K562 (cell line): Measurements from ENCODE around the gene PANX1. TPM values are rescaled to one million over a fixed set of nuclear protein-coding genes. Genes with fewer than 3 reads are reported as not detected.

Experiments used
- ATAC-seq: fragments of 200-7000 bp; cut with Tn5 transposase; 3 replicates; pipeline ENCODE4 v1.9.1; 2020; ENCODE audit warnings: moderate library complexity
- BruUV-seq: library from RNA; stranded (reverse); fragments of 400-500 nt; replicated peaks from 2 replicates; lab custom pipeline; 2021; lab: Mats Ljungman, UMichigan
- CTCF ChIA-PET: fragments of 300-600 bp; formaldehyde crosslinking; extraction: SDS; loops from one replicate; lab custom pipeline; 2021; ENCODE audit warnings: low intra/inter-chr PET ratio; lab: Yijun Ruan, JAX
- POLR2A ChIA-PET: fragments of 300-600, 350-650 bp; sonication (Branson Sonifier 250); formaldehyde crosslinking; extraction: SDS; loops from one replicate; lab custom pipeline; 2021; ENCODE audit warnings: antibody characterized with exemption, inconsistent platforms; lab: Yijun Ruan, JAX
- DNase-seq, 4 experiments: peaks; one replicate each; pipeline versions ENCODE4 v3.0.0 to v3.0.0-alpha.2; 2011 to 2018; ENCODE audit warnings: low spot score in 3 of 4, mixed read lengths in 3 of 4; ENCODE audit errors: extremely low read depth in 1 of 4
- FAIRE-seq: peaks from 2 replicates; lab custom pipeline; 2011; peaks lifted over from hg19 to GRCh38; lab: Jason Lieb, UNC
- H2AFZ ChIP-seq: 2 replicates; pipeline ENCODE4 v1.6.0; 2011; ENCODE audit warnings: low read depth, low read length, control low read depth, inconsistent platforms
- H3K27ac ChIP-seq: fragments of 200-600 bp; 3 replicates; pipeline ENCODE4 v1.8.0; 2011; ENCODE audit warnings: low read depth, mild to moderate bottlenecking, control low read depth, inconsistent platforms, low read length, moderate library complexity, mixed read lengths; ENCODE audit errors: extremely low read depth
- H3K27me3 ChIP-seq, 2 experiments: fragments of 300-600 bp in 1 of 2; 2 replicates in 1 of 2; 3 replicates in 1 of 2; pipeline versions ENCODE4 v1.6.0 to v1.8.0; 2011; ENCODE audit warnings: inconsistent platforms in 2 of 2, low read length in 2 of 2, mild to moderate bottlenecking in 1 of 2, mixed read lengths in 1 of 2, moderate library complexity in 1 of 2; ENCODE audit not compliant: control insufficient read depth in 2 of 2, insufficient read depth in 2 of 2
- H3K36me3 ChIP-seq: fragments of 300-600 bp; 3 replicates; pipeline ENCODE4 v1.8.0; 2011; ENCODE audit warnings: mild to moderate bottlenecking, low read length, inconsistent platforms; ENCODE audit not compliant: control insufficient read depth, insufficient read depth
- H3K4me1 ChIP-seq, 2 experiments: fragments of 200-600 bp in 1 of 2; replicated peaks in 1 of 2; 2 replicates in 1 of 2; 3 replicates in 1 of 2; pipeline versions ENCODE4 v1.5.1 to v1.8.0; 2011; ENCODE audit warnings: inconsistent platforms in 2 of 2, low read length in 2 of 2, mild to moderate bottlenecking in 1 of 2, mixed read lengths in 1 of 2, moderate library complexity in 1 of 2; ENCODE audit not compliant: control insufficient read depth in 2 of 2, insufficient read depth in 2 of 2
- H3K4me2 ChIP-seq: 2 replicates; pipeline ENCODE4 v1.6.1; 2011; ENCODE audit warnings: low read length, control low read depth, inconsistent platforms, mixed read lengths; ENCODE audit not compliant: insufficient read depth
- H3K4me3 ChIP-seq: fragments of 200-600 bp; sonication (generic), shearing (Covaris generic); 2 replicates; pipeline ENCODE4 v1.5.1; 2016; ENCODE audit warnings: control low read depth, inconsistent platforms
- H3K79me2 ChIP-seq: fragments of 200-600 bp; 3 replicates; pipeline ENCODE4 v1.8.0; 2011; ENCODE audit warnings: low read length, inconsistent platforms; ENCODE audit not compliant: control insufficient read depth, insufficient read depth
- H3K9ac ChIP-seq, 2 experiments: 2 replicates each; pipeline versions ENCODE4 v1.6.0 to v1.6.1; 2011; ENCODE audit warnings: low read depth in 2 of 2, low read length in 2 of 2, control low read depth in 1 of 2, inconsistent platforms in 1 of 2, mild to moderate bottlenecking in 1 of 2, mixed read lengths in 1 of 2; ENCODE audit not compliant: insufficient read depth in 1 of 2
- H3K9me1 ChIP-seq: one replicate; pipeline ENCODE4 v1.6.0; 2011; ENCODE audit warnings: inconsistent platforms, mild to moderate bottlenecking, low read length, moderate library complexity; ENCODE audit not compliant: control insufficient read depth, insufficient read depth
- H3K9me3 ChIP-seq: replicated peaks from 2 replicates; pipeline ENCODE4 v1.5.1; 2011; ENCODE audit warnings: low read depth, low read length, inconsistent platforms; ENCODE audit not compliant: control insufficient read depth, insufficient read depth
- H4K20me1 ChIP-seq: replicated peaks from 2 replicates; pipeline ENCODE4 v1.6.1; 2011; ENCODE audit warnings: low read length, inconsistent platforms, mixed read lengths; ENCODE audit not compliant: control insufficient read depth, insufficient read depth
- CBX5 ChIP-seq: IDR thresholded peaks from 2 replicates; pipeline ENCODE4 v1.6.1; 2014; ENCODE audit warnings: low read depth, borderline replicate concordance
- KDM4B ChIP-seq, 2 experiments: fragments of 450-650 bp in 1 of 2; sonication (generic) in 1 of 2; IDR thresholded peaks; 2 replicates each; pipeline ENCODE4 v1.6.1; 2016 to 2017; ENCODE audit warnings: borderline replicate concordance in 2 of 2, antibody characterized with exemption in 1 of 2, low read depth in 1 of 2, mild to moderate bottlenecking in 1 of 2
- KDM5B ChIP-seq: fragments of 200-600 bp; sonication (generic); IDR thresholded peaks from 2 replicates; pipeline ENCODE4 v1.6.1; 2012; ENCODE audit warnings: low read depth, mild to moderate bottlenecking, moderate library complexity, low read length, control low read depth, inconsistent platforms; ENCODE audit not compliant: insufficient replicate concordance
- SP2 ChIP-seq: IDR thresholded peaks from 2 replicates; pipeline ENCODE4 v1.6.1; 2011; ENCODE audit warnings: mild to moderate bottlenecking, low read depth, low read length, moderate library complexity; ENCODE audit not compliant: poor library complexity, severe bottlenecking; ENCODE audit errors: extremely low read depth
- ZFP30 ChIP-seq: fragments of 250-450 bp; sonication (Bioruptor Pico); IDR thresholded peaks from 2 replicates; pipeline ENCODE4 v1.8.0; 2022; ENCODE audit warnings: moderate library complexity, mild to moderate bottlenecking, inconsistent platforms, borderline replicate concordance
- ZNF24 ChIP-seq: fragments of 450-650 bp; IDR thresholded peaks from 2 replicates; pipeline ENCODE4 v1.6.1; 2016
- ZNF408 ChIP-seq: fragments of 250-450 bp; sonication (Bioruptor Pico); IDR thresholded peaks from 2 replicates; pipeline ENCODE4 v1.4.0; 2020; ENCODE audit warnings: low read depth, mild to moderate bottlenecking, moderate library complexity
- WGBS: fragments of 100-300 bp; shearing (Covaris generic); methylation state at CpG from one replicate; pipeline ENCODE4 v1.1.6; 2016; ENCODE audit warnings: low coverage, mixed read lengths; ENCODE audit not compliant: insufficient coverage; ENCODE audit errors: missing lambda C conversion rate; 5-methylcytosine and 5-hydroxymethylcytosine counted together
- in situ Hi-C: fragments of 300-500 bp; cut with MboI; formaldehyde crosslinking; loops from 4 replicates; pipeline ENCODE4 v1.15.0; 2018; ENCODE audit warnings: inconsistent platforms, mixed read lengths
- intact Hi-C: fragments of 100-400 bp; cut with micrococcal nuclease; formaldehyde crosslinking; loops from 2 replicates; pipeline ENCODE4 v1.14.2; 2022
- polyA plus RNA-seq, 8 experiments: library from polyadenylated mRNA; depleted of rRNA in 4 of 8; stranded (reverse) in 5 of 8; unstranded in 3 of 8; fragments of >200 nt; fragmentation: Nextera tagmentation in 2 of 8; fragmentation: Illumina TruSeq in 1 of 8; extraction: Ambion mirVana in 2 of 8; extraction: Trizol in 1 of 8; gene quantifications; 2 replicates each; pipeline versions ENCODE4 v1.2.1 to v1.2.3, GENCODE V29; 2011 to 2014; ENCODE audit warnings: inconsistent platforms in 1 of 8, missing spikeins in 1 of 8
- total RNA-seq, 7 experiments: library from RNA; depleted of rRNA in 6 of 7; stranded (reverse); fragments of >200 nt in 6 of 7; fragmentation: Illumina TruSeq in 2 of 7; extraction: Trizol in 2 of 7; gene quantifications; 2 replicates each; pipeline versions ENCODE4 v1.2.1 to v1.2.3, GENCODE V29; 2011 to 2021; ENCODE audit warnings: low replicate concordance in 1 of 7
- TF ChIP-seq, protein P1 (sequence below), 2 experiments: IDR thresholded peaks in 1 of 2; conservative IDR thresholded peaks in 1 of 2; 2 replicates each; pipeline ENCODE4 v1.6.1; 2016; ENCODE audit warnings: low read depth in 2 of 2, mild to moderate bottlenecking in 1 of 2, missing compliant biosample characterization in 1 of 2, missing genetic modification characterization in 1 of 2, moderate library complexity in 1 of 2
- TF ChIP-seq, protein P2 (sequence below): sonication (generic); formaldehyde crosslinking; IDR thresholded peaks from 2 replicates; pipeline ENCODE4 v1.8.1; 2022; ENCODE audit warnings: missing genetic modification reagents

PANX1 gene
- total and polyA plus RNA-seq, 9 of the 15 experiments (the other 6 are each of a cell fraction or from before 2014, with no cell fraction given): 1.9 to 14.8 (median 10.1) TPM

DNA sequence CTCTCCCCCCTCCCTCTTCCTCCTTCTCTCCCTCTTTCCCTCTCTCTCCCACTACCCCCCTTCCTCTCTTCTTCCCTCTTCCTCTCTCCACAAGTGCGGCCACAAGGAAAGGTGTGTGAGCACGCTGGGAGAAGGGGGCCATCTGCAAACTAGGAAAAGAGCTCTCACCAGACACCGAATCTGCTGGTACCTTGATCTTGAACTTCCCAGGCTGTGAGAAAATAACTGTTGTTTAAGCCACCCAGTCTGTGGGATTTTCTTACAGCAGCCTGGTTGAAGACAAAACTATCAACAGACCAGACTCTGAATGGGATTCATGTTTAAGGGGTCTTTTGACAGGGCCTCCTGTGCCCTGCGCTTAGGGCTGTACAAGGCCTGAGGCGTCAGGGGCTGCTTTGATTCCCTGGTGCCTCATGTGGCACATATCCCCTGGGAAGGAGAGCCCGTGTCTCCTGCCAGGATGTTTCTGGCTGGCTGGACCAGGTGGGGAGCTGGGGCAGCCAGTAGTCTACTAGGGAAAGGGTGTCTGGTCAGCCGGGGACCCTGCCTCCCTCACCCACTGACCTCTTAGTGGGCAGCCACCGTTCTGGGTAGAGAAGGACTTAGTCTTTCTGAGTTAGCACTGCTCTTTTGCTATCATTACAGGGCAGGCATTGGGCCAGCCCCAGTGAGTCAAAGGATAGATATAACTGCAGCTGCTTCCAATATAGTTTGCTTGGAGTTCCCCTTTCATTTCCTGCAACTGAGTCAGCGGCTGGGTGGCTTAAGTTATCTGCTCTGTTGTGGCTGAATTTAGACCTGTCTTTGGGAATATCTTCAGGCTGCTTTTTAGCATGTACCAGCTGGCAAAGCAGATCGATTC lies 6.2 kb downstream of the PANX1 start:
- FAIRE-seq: peak; percentile 75
- H3K9ac ChIP-seq: peak overlapping the region; percentile 43 to 58; a peak in 3 of 4 replicates
- in situ Hi-C loops: no loop called here
- no peak for TF ChIP-seq CBX5
- no peak for TF ChIP-seq KDM4B (IDR thresholded peaks at IDR 0.05; ENCODE audit: borderline replicate concordance in 2 of 2, low read depth in 1 of 2)
- TF ChIP-seq SP2: no peak
- TF ChIP-seq ZNF408 (CRISPR knock-in tag): no peak
- TF ChIP-seq, protein P1, sequence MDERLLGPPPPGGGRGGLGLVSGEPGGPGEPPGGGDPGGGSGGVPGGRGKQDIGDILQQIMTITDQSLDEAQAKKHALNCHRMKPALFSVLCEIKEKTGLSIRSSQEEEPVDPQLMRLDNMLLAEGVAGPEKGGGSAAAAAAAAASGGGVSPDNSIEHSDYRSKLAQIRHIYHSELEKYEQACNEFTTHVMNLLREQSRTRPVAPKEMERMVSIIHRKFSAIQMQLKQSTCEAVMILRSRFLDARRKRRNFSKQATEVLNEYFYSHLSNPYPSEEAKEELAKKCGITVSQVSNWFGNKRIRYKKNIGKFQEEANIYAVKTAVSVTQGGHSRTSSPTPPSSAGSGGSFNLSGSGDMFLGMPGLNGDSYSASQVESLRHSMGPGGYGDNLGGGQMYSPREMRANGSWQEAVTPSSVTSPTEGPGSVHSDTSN (CRISPR knock-in tag; IDR thresholded peaks at IDR 0.05; ENCODE audit: low read depth): no peak
- TF ChIP-seq, protein P1 (tag; conservative IDR thresholded peaks at IDR 0.05; ENCODE audit: low read depth): no peak
- no peak for TF ChIP-seq ZNF24
- TF ChIP-seq ZFP30 (CRISPR knock-in tag): no peak
- TF ChIP-seq, protein P2, sequence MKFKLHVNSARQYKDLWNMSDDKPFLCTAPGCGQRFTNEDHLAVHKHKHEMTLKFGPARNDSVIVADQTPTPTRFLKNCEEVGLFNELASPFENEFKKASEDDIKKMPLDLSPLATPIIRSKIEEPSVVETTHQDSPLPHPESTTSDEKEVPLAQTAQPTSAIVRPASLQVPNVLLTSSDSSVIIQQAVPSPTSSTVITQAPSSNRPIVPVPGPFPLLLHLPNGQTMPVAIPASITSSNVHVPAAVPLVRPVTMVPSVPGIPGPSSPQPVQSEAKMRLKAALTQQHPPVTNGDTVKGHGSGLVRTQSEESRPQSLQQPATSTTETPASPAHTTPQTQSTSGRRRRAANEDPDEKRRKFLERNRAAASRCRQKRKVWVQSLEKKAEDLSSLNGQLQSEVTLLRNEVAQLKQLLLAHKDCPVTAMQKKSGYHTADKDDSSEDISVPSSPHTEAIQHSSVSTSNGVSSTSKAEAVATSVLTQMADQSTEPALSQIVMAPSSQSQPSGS (CRISPR knock-in tag): no peak
- no peak for TF ChIP-seq KDM5B

More for the DNA sequence above, 6.2 kb downstream of the PANX1 start:
- H3K4me1 ChIP-seq: peaks cover 33 to 56% of the 10 kb centered on the region in 2 experiments
- 37% methylated on average over 9 of the region's 10 CpGs for WGBS
- peaks cover 91% of the 10 kb centered on the region for H3K79me2 ChIP-seq
- H3K4me3 ChIP-seq: no peak overlapping the region
- no TSS peak for BruUV-seq
- H3K9me3 ChIP-seq: no peaks in the 10 kb centered on the region
- peak overlapping the region; percentile 75; the same call in 2 of the 3 replicates for H3K27ac ChIP-seq
- CTCF ChIA-PET: no interaction called here
- DNase-seq (peak in 2 of 4 experiments; percentile 47 to 76), ATAC-seq (peak; percentile 61)
- H4K20me1 ChIP-seq: peaks cover 19% of the 10 kb centered on the region
- no peaks in the 10 kb centered on the region; the same call in 2 of the 3 replicates for H3K36me3 ChIP-seq
- H3K9me1 ChIP-seq: no peaks in the 10 kb centered on the region
- no peak overlapping the region for H2AFZ ChIP-seq
- intact Hi-C loops: no loop called here
- H3K4me2 ChIP-seq: peak overlapping the region; percentile 20
- POLR2A ChIA-PET: interaction anchor here (0.8 to 2.1 kb wide), 4 partner anchors 9 to 239 kb away, joined by 3 to 7 read pairs (median 5); no protein-coding TSS in a partner anchor
- H3K27me3 ChIP-seq: no peaks in the 10 kb centered on the region
